Glomerular visceral epithelial cell (primary cell): ENCODE measurements around the gene CELA2B.
"Not testable (repeated sequence)": the region's sequence is repeated elsewhere in the genome, so short reads cannot be mapped to it uniquely, and the experiment has no call there.

Experiments
- DNase-seq: peaks from one replicate; pipeline ENCODE4 v3.0.0-alpha.2; 2016; ENCODE audit errors: extremely low spot score

Gene CELA2B

GRCh38 chr1:15445390-15446122 is 30.3 kb upstream of the CELA2B start:
- DNase-seq: no peak

- no peak for DNase-seq
These were observed 29.7 kb upstream of the CELA2B start for GRCh38 chr1:15446212-15446611.

- DNase-seq: no peak
These were observed 26.9 kb upstream of the CELA2B start for GRCh38 chr1:15448877-15449462.

GRCh38 chr1:15449567-15449966 is 26.3 kb upstream of the CELA2B start:
- DNase-seq: no peak

- DNase-seq: no peak
These were observed 24.7 kb upstream of the CELA2B start for GRCh38 chr1:15451014-15451722.

- DNase-seq: no peak
These were observed 23.7 kb upstream of the CELA2B start for GRCh38 chr1:15452216-15452615.

GRCh38 chr1:15452866-15453571 is 22.9 kb upstream of the CELA2B start:
- DNase-seq: no peak

GRCh38 chr1:15453734-15454133 is 22.2 kb upstream of the CELA2B start:
- no peak for DNase-seq

GRCh38 chr1:15454256-15454655 is 21.6 kb upstream of the CELA2B start:
- peak; percentile 16 for DNase-seq

GRCh38 chr1:15455522-15455921 is 20.4 kb upstream of the CELA2B start:
- DNase-seq: no peak

GRCh38 chr1:15456313-15456954 is 19.5 kb upstream of the CELA2B start, which contains the start of gene CELA2A:
Gene CELA2A (plus strand): TSS chr1:15456732. CDS start chr1:15456754, 22 bp downstream.
- DNase-seq: no peak

GRCh38 chr1:15457585-15457984 is 18.3 kb upstream of the CELA2B start:
- no peak for DNase-seq

- not testable (repeated sequence) for DNase-seq
These were observed 17.5 kb upstream of the CELA2B start for GRCh38 chr1:15458388-15458787.

GRCh38 chr1:15459771-15460707 is 15.9 kb upstream of the CELA2B start:
- DNase-seq: no peak

GRCh38 chr1:15460708-15461095 is 15.2 kb upstream of the CELA2B start:
- no peak for DNase-seq

GRCh38 chr1:15463064-15463800 is 12.7 kb upstream of the CELA2B start:
- DNase-seq: not testable (repeated sequence)

GRCh38 chr1:15463926-15464322 is 12.0 kb upstream of the CELA2B start:
- DNase-seq: not testable (repeated sequence)

GRCh38 chr1:15465674-15466073 is 10.2 kb upstream of the CELA2B start:
- DNase-seq: no peak

- not testable (repeated sequence) for DNase-seq
These were observed 8.8 kb upstream of the CELA2B start for GRCh38 chr1:15466955-15467625.
